GM23248 (cell line): Measurements from ENCODE around the gene SNTG2.
"Not testable (repeated sequence)": the region's sequence is repeated elsewhere in the genome, so short reads cannot be mapped to it uniquely, and the experiment has no call there.

Experiments
- EZH2 ChIP-seq: fragments of 200-600 bp; sonication (generic); IDR thresholded peaks from 2 replicates; pipeline ENCODE4 v1.6.1; 2018; ENCODE audit warnings: antibody characterized with exemption, mild to moderate bottlenecking; ENCODE audit not compliant: insufficient read depth, poor library complexity, severe bottlenecking
- EZH2phosphoT487 ChIP-seq: fragments of 200-600 bp; sonication (generic); IDR thresholded peaks from 2 replicates; pipeline ENCODE4 v1.6.1; 2018; ENCODE audit warnings: antibody characterized with exemption, moderate library complexity, mild to moderate bottlenecking, low read depth; ENCODE audit not compliant: insufficient read depth

DNA sequence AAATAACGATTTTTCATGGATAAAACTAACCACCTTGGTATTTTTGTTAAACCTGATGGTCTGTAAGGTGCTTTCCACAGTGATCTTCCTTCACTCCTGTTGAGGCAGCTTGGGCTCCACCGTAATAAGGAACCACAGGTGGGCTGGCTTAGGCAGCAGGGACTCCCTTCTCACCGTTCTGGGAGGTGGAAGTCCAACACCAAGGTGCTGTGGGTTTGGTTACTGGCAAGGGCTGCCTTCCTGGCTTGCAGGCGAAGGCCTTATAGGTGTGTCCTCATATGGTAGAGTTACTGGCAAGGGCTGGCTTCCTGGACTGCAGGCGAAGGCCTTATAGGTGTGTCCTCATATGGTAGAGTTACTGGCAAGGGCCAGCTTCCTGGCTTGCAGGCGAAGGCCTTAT lies 143.0 kb downstream of the SNTG2 start:
- not testable (repeated sequence) for TF ChIP-seq EZH2phosphoT487, EZH2
